DND-41 (cell line): ENCODE measurements around the gene AHSG.

Source experiments
- ATAC-seq: fragments of 200-7000 bp; cut with Tn5 transposase; 3 replicates; pipeline ENCODE4 v1.9.1; 2021; ENCODE audit warnings: low read depth; ENCODE audit not compliant: insufficient read depth
- DNase-seq: peaks from one replicate; pipeline ENCODE4 v3.0.0-alpha.2; 2020
- H2AFZ ChIP-seq: 2 replicates; pipeline ENCODE4 v1.6.0; 2012; ENCODE audit warnings: low read depth, low read length
- H3K27ac ChIP-seq: 2 replicates; pipeline ENCODE4 v1.5.1; 2012; ENCODE audit warnings: low read length, inconsistent platforms
- H3K27me3 ChIP-seq: fragments of 200-600 bp; sonication (generic); 2 replicates; pipeline ENCODE4 v1.6.0; 2012; ENCODE audit warnings: low read length, mild to moderate bottlenecking, inconsistent platforms; ENCODE audit not compliant: insufficient read depth, poor library complexity
- H3K36me3 ChIP-seq: 2 replicates; pipeline ENCODE4 v1.5.1; 2012; ENCODE audit warnings: low read length, inconsistent platforms; ENCODE audit not compliant: insufficient read depth
- H3K4me1 ChIP-seq: 2 replicates; pipeline ENCODE4 v1.5.1; 2012; ENCODE audit warnings: mild to moderate bottlenecking, low read length; ENCODE audit not compliant: insufficient read depth
- H3K4me2 ChIP-seq: 2 replicates; pipeline ENCODE4 v1.6.0; 2012; ENCODE audit warnings: mild to moderate bottlenecking, moderate library complexity, low read length, inconsistent platforms; ENCODE audit not compliant: insufficient read depth
- H3K4me3 ChIP-seq, 2 experiments: fragments of 200-600 bp in 1 of 2; shearing (Covaris generic) in 1 of 2; 2 replicates each; pipeline ENCODE4 v1.5.1; 2012 to 2016; ENCODE audit warnings: inconsistent platforms in 2 of 2, low read length in 2 of 2, mild to moderate bottlenecking in 2 of 2, low read depth in 1 of 2, moderate library complexity in 1 of 2
- H3K79me2 ChIP-seq: 2 replicates; pipeline ENCODE4 v1.6.0; 2012; ENCODE audit warnings: low read length, inconsistent platforms; ENCODE audit not compliant: insufficient read depth
- H3K9ac ChIP-seq: 2 replicates; pipeline ENCODE4 v1.6.0; 2012; ENCODE audit warnings: low read depth, mild to moderate bottlenecking, inconsistent platforms, low read length, moderate library complexity
- H3K9me3 ChIP-seq: 2 replicates; pipeline ENCODE4 v1.5.1; 2012; ENCODE audit warnings: low read length, moderate library complexity, mild to moderate bottlenecking, inconsistent platforms; ENCODE audit not compliant: insufficient read depth, severe bottlenecking
- H4K20me1 ChIP-seq: 2 replicates; pipeline ENCODE4 v1.6.0; 2012; ENCODE audit warnings: low read length; ENCODE audit not compliant: insufficient read depth
- EZH2 ChIP-seq: IDR thresholded peaks from 3 replicates; pipeline ENCODE4 v1.6.1; 2012; ENCODE audit warnings: borderline replicate concordance, low read depth, mild to moderate bottlenecking, moderate library complexity, low read length, inconsistent platforms; ENCODE audit not compliant: severe bottlenecking
- TF ChIP-seq, protein P1 (sequence below): IDR thresholded peaks from 2 replicates; pipeline ENCODE4 v1.5.1; 2012; ENCODE audit warnings: borderline replicate concordance, low read length, moderate library complexity, mild to moderate bottlenecking; ENCODE audit not compliant: poor library complexity, severe bottlenecking; ENCODE audit errors: extremely low read depth

Gene AHSG

GRCh38 chr3:186653984-186654383 lies 41.1 kb downstream of the AHSG start:
- TF ChIP-seq, protein P1, sequence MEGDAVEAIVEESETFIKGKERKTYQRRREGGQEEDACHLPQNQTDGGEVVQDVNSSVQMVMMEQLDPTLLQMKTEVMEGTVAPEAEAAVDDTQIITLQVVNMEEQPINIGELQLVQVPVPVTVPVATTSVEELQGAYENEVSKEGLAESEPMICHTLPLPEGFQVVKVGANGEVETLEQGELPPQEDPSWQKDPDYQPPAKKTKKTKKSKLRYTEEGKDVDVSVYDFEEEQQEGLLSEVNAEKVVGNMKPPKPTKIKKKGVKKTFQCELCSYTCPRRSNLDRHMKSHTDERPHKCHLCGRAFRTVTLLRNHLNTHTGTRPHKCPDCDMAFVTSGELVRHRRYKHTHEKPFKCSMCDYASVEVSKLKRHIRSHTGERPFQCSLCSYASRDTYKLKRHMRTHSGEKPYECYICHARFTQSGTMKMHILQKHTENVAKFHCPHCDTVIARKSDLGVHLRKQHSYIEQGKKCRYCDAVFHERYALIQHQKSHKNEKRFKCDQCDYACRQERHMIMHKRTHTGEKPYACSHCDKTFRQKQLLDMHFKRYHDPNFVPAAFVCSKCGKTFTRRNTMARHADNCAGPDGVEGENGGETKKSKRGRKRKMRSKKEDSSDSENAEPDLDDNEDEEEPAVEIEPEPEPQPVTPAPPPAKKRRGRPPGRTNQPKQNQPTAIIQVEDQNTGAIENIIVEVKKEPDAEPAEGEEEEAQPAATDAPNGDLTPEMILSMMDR: no peak
- TF ChIP-seq EZH2: no peak
- Histone ChIP-seq H3K27ac (no peak overlapping the region), H3K79me2 (no peaks in the 10 kb centered on the region), H2AFZ (no peak overlapping the region), H3K4me1 (no peaks in the 10 kb centered on the region), H4K20me1 (no peaks in the 10 kb centered on the region), H3K9ac (no peak overlapping the region), H3K4me3 (no peak overlapping the region), H3K36me3 (no peaks in the 10 kb centered on the region), H3K9me3 (no peaks in the 10 kb centered on the region), H3K27me3 (no peaks in the 10 kb centered on the region), H3K4me2 (no peak overlapping the region)
- DNase-seq (no peak), ATAC-seq (no peak)

- DNase-seq (no peak), ATAC-seq (no peak)
- H3K9me3 ChIP-seq: no peaks in the 10 kb centered on the region
- H3K4me3 ChIP-seq: no peak overlapping the region
- no peaks in the 10 kb centered on the region for H3K4me1 ChIP-seq
- TF ChIP-seq, protein P1: no peak
- TF ChIP-seq EZH2: no peak
- no peak overlapping the region for H2AFZ ChIP-seq
- H3K36me3 ChIP-seq: no peaks in the 10 kb centered on the region
- no peaks in the 10 kb centered on the region for H3K27me3 ChIP-seq
- no peaks in the 10 kb centered on the region for H3K79me2 ChIP-seq
- no peak overlapping the region for H3K4me2 ChIP-seq
- no peaks in the 10 kb centered on the region; the same call in 1 of the 2 replicates for H4K20me1 ChIP-seq
- H3K27ac ChIP-seq: no peak overlapping the region
- no peak overlapping the region for H3K9ac ChIP-seq
These were observed 50.7 kb downstream of the AHSG start for GRCh38 chr3:186663361-186664118.

DNA sequence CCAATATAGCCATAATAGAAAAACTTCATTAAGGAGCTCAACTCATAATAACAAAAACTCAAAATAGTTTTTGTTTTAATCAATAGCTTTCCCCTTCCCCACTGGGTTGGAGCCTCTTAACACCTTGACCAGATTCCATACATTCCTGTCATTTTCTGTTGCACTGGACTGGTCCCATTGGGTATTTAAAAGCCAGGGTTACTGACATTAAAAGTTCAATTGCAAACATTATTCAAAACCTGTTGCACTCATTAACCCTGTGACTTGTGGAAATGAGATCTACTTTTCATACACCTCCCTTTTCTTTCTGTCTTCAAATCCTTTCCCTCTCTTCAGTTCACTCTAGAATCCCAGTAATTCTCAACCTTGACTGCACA lies 51.2 kb downstream of the AHSG start:
- Histone ChIP-seq H3K9ac (no peak overlapping the region), H3K4me1 (no peaks in the 10 kb centered on the region), H3K4me3 (no peak overlapping the region), H3K27ac (no peak overlapping the region), H3K79me2 (no peaks in the 10 kb centered on the region), H3K27me3 (no peaks in the 10 kb centered on the region), H3K4me2 (no peak overlapping the region), H3K9me3 (no peaks in the 10 kb centered on the region), H4K20me1 (no peaks in the 10 kb centered on the region; the same call in 1 of the 2 replicates), H3K36me3 (no peaks in the 10 kb centered on the region), H2AFZ (no peak overlapping the region)
- DNase-seq: no peak
- TF ChIP-seq, protein P1: no peak
- TF ChIP-seq EZH2: no peak
- no peak for ATAC-seq
